HepG2 (cell line): ENCODE measurements around the gene KLHDC7A. TPM values are rescaled to one million over a fixed set of nuclear protein-coding genes. Genes with fewer than 3 reads are reported as not detected.

Experiments
- BCL3 ChIP-seq: sonication (generic); formaldehyde crosslinking; IDR thresholded peaks from 2 replicates; pipeline ENCODE4 v1.5.1; 2020; ENCODE audit warnings: mild to moderate bottlenecking, missing genetic modification reagents, moderate library complexity
- FOXP4 ChIP-seq: sonication (generic); formaldehyde crosslinking; IDR thresholded peaks from 2 replicates; pipeline ENCODE4 v1.4.0; 2020; ENCODE audit warnings: missing genetic modification reagents
- HDAC1 ChIP-seq: sonication (generic); formaldehyde crosslinking; IDR thresholded peaks from 2 replicates; pipeline ENCODE4 v1.5.1; 2020; ENCODE audit warnings: mild to moderate bottlenecking, missing genetic modification reagents
- HES4 ChIP-seq: sonication (generic); formaldehyde crosslinking; IDR thresholded peaks from 2 replicates; pipeline ENCODE4 v1.9.0; 2021; ENCODE audit warnings: mild to moderate bottlenecking, missing genetic modification reagents, borderline replicate concordance
- HNF1A ChIP-seq, 2 experiments: sonication (generic) in 1 of 2; formaldehyde crosslinking in 1 of 2; IDR thresholded peaks; 2 replicates each; pipeline versions ENCODE4 v1.4.0 to v1.6.1; 2016 to 2020; ENCODE audit warnings: borderline replicate concordance in 1 of 2, low read depth in 1 of 2, mild to moderate bottlenecking in 1 of 2, missing genetic modification reagents in 1 of 2
- MED1 ChIP-seq: sonication (generic); formaldehyde crosslinking; IDR thresholded peaks from 2 replicates; pipeline ENCODE4 v1.4.0; 2020; ENCODE audit warnings: missing genetic modification reagents
- MIXL1 ChIP-seq: IDR thresholded peaks from 2 replicates; pipeline ENCODE4 v1.6.1; 2016
- NONO ChIP-seq, 2 experiments: fragments of 450-650 bp in 1 of 2; sonication (generic) in 1 of 2; formaldehyde crosslinking in 1 of 2; IDR thresholded peaks in 1 of 2; conservative IDR thresholded peaks in 1 of 2; 2 replicates each; pipeline versions ENCODE4 v1.6.1 to v1.8.0; 2017 to 2022; ENCODE audit warnings: mild to moderate bottlenecking in 1 of 2, missing genetic modification reagents in 1 of 2, moderate library complexity in 1 of 2
- RBM39 ChIP-seq: fragments of 200-400 bp; formaldehyde crosslinking; IDR thresholded peaks from one replicate; pipeline ENCODE4 v1.6.1; 2018; ENCODE audit warnings: antibody characterized with exemption, mild to moderate bottlenecking, low read depth, low read length; ENCODE audit not compliant: poor library complexity, severe bottlenecking
- SALL1 ChIP-seq: sonication (generic); formaldehyde crosslinking; IDR thresholded peaks from 2 replicates; pipeline ENCODE4 v1.8.0; 2022; ENCODE audit warnings: mild to moderate bottlenecking, missing genetic modification reagents
- SKIL ChIP-seq: sonication (generic); formaldehyde crosslinking; IDR thresholded peaks from 2 replicates; pipeline ENCODE4 v1.8.0; 2022; ENCODE audit warnings: missing genetic modification reagents, mild to moderate bottlenecking, moderate library complexity, borderline replicate concordance
- TAF1 ChIP-seq: sonication (generic); formaldehyde crosslinking; IDR thresholded peaks from 2 replicates; pipeline ENCODE4 v1.4.0; 2020; ENCODE audit warnings: missing genetic modification reagents
- TBX3 ChIP-seq: fragments of 450-650 bp; IDR thresholded peaks from 2 replicates; pipeline ENCODE4 v1.6.1; 2017; ENCODE audit warnings: antibody characterized with exemption, mild to moderate bottlenecking, inconsistent platforms, borderline replicate concordance
- ZNF292 ChIP-seq: sonication (generic); formaldehyde crosslinking; IDR thresholded peaks from 2 replicates; pipeline ENCODE4 v1.8.1; 2022; ENCODE audit warnings: mild to moderate bottlenecking, low read depth, missing genetic modification reagents, borderline replicate concordance
- ZNF335 ChIP-seq: sonication (generic); formaldehyde crosslinking; IDR thresholded peaks from 2 replicates; pipeline ENCODE4 v1.4.0; 2020; ENCODE audit warnings: missing genetic modification reagents
- ZNF550 ChIP-seq: sonication (generic); formaldehyde crosslinking; IDR thresholded peaks from 2 replicates; pipeline ENCODE4 v1.4.0; 2020; ENCODE audit warnings: mild to moderate bottlenecking, missing genetic modification reagents, borderline replicate concordance
- ZNF768 ChIP-seq: sonication (generic); formaldehyde crosslinking; IDR thresholded peaks from 2 replicates; pipeline ENCODE4 v1.4.0; 2020; ENCODE audit warnings: missing genetic modification reagents
- ZNF792 ChIP-seq: IDR thresholded peaks from 2 replicates; pipeline ENCODE4 v1.6.1; 2016
- polyA plus RNA-seq, 8 experiments: library from polyadenylated mRNA; depleted of rRNA in 3 of 8; stranded (reverse) in 7 of 8; unstranded in 1 of 8; fragments of >200 nt; fragmentation: Illumina TruSeq in 4 of 8; extraction: Trizol in 4 of 8; gene quantifications; 2 replicates each; pipeline versions ENCODE4 v1.2.1 to v1.2.3, GENCODE V29; 2011 to 2016; ENCODE audit warnings: low read depth in 4 of 8, missing spikeins in 1 of 8, mixed read lengths in 1 of 8; ENCODE audit not compliant: insufficient read depth in 1 of 8
- total RNA-seq, 5 experiments: library from RNA; depleted of rRNA; stranded (reverse); fragments of >200 nt; fragmentation: Illumina TruSeq; extraction: Trizol; gene quantifications; 2 replicates each; pipeline ENCODE4 v1.2.3, GENCODE V29; 2016; ENCODE audit warnings: low read depth in 1 of 5

The KLHDC7A gene
- total and polyA plus RNA-seq, 2 of the 13 experiments (the other 11 are each of a cell fraction or from before 2014, with no cell fraction given) = 0.15 to 1.8 TPM

GRCh38 chr1:18480315-18481189 lies at the start of gene KLHDC7A (continued):
- TF ChIP-seq SKIL (CRISPR knock-in tag) (no peak), ZNF550 (CRISPR knock-in tag) (no peak), MIXL1 (no peak), HES4 (no peak), HNF1A (IDR thresholded peaks at IDR 0.05; ENCODE audit: low read depth) (peak; percentile 88), HNF1A (CRISPR knock-in tag; IDR thresholded peaks at IDR 0.05; ENCODE audit: borderline replicate concordance) (peak; percentile 95; the same call in 1 of the 2 replicates), FOXP4 (CRISPR knock-in tag) (0 out of 2 replicates have a peak, but pooled peaks have one; percentile 42), NONO (IDR thresholded peaks at IDR 0.05) (no peak), NONO (CRISPR knock-in tag; conservative IDR thresholded peaks at IDR 0.05) (0 out of 2 replicates have a peak, but pooled peaks have one; percentile 24), TBX3 (no peak), ZNF335 (CRISPR knock-in tag) (0 out of 2 replicates have a peak, but pooled peaks have one; percentile 21), ZNF792 (peak; percentile 54; the same call in 1 of the 2 replicates), ZNF768 (CRISPR knock-in tag) (peak; percentile 36; the same call in 1 of the 2 replicates), RBM39 (peak; percentile 33), HDAC1 (CRISPR knock-in tag) (peak; percentile 65; the same call in 1 of the 2 replicates), TAF1 (CRISPR knock-in tag) (peak; percentile 66), SALL1 (CRISPR knock-in tag) (peak; percentile 71), MED1 (CRISPR knock-in tag) (peak; percentile 40; the same call in 1 of the 2 replicates), ZNF292 (CRISPR knock-in tag) (0 out of 2 replicates have a peak, but pooled peaks have one; percentile 40), BCL3 (CRISPR knock-in tag) (peak; percentile 84)
